HUES48 (cell line): ENCODE data around the gene PRAC2.

Experiments used
- H3K27ac ChIP-seq: one replicate; pipeline ENCODE4 v1.7.0; 2013; ENCODE audit warnings: low read depth, low read length, inconsistent platforms
- H3K27me3 ChIP-seq: 2 replicates; pipeline ENCODE4 v1.6.1; 2013; ENCODE audit warnings: mild to moderate bottlenecking, low read length; ENCODE audit not compliant: control insufficient read depth, insufficient read depth
- H3K36me3 ChIP-seq: 2 replicates; pipeline ENCODE4 v1.6.1; 2013; ENCODE audit warnings: low read length; ENCODE audit not compliant: control insufficient read depth, insufficient read depth
- H3K4me1 ChIP-seq: 2 replicates; pipeline ENCODE4 v1.6.1; 2013; ENCODE audit warnings: mild to moderate bottlenecking, low read length; ENCODE audit not compliant: control insufficient read depth, insufficient read depth
- H3K4me3 ChIP-seq: 2 replicates; pipeline ENCODE4 v1.5.1; 2013; ENCODE audit warnings: mild to moderate bottlenecking, low read depth, low read length
- H3K9ac ChIP-seq: 2 replicates; pipeline ENCODE4 v1.6.1; 2013; ENCODE audit warnings: mild to moderate bottlenecking, low read depth, low read length, moderate library complexity
- H3K9me3 ChIP-seq: 2 replicates; pipeline ENCODE4 v1.6.1; 2013; ENCODE audit warnings: low read length; ENCODE audit not compliant: control insufficient read depth, insufficient read depth

The PRAC2 gene

DNA sequence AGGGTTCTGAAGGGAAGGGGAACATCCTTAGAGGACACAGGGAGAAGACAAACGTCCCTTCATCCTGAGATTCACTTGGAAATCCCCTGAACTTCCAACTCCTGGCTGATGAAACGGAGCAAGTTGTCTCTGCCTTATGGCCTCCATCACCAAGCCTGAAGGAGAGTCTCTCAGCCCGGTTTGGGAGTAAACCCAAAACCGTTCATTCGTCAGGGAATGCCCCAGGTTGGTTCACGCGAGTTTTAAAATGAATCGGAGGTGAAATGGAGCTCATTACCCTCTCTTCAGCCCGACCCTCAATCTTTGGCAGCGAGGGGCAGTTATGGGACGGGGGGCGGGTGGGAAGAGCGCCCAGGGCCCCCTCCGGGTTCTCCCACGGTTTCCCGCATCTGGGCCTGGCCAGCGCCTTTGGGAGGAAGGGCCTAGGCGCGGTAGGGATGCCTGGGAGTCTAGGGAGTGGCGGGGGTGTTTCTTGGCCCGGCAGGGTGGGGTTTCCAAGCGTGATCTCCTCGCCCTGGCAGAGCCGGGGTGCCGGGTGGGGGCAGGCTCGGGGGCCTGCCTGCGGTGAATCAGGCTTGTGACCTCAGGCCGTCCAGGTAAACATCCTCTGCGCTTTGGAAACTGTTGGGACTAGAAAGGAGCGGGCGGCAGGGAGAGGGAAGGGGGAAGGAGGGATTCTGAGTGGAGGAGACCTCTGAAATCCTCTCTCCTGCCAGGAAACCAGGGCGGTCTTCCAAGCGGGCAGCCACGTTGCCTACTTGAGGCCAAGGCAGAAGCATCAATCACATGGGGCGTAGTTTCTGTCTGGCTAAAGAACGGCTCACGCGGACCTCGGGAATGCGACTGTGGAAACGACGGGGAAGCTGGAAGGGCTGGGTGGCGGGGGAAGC, 29.7 kb downstream of the PRAC2 start:
- Histone ChIP-seq H3K4me3 (no peak overlapping the region), H3K27me3 (peaks cover 100% of the 10 kb centered on the region), H3K36me3 (no peaks in the 10 kb centered on the region), H3K9me3 (no peaks in the 10 kb centered on the region), H3K27ac (no peak overlapping the region), H3K9ac (no peak overlapping the region), H3K4me1 (0 out of 2 replicates have a peak, but pooled peaks cover 3% of the 10 kb centered on the region)

DNA sequence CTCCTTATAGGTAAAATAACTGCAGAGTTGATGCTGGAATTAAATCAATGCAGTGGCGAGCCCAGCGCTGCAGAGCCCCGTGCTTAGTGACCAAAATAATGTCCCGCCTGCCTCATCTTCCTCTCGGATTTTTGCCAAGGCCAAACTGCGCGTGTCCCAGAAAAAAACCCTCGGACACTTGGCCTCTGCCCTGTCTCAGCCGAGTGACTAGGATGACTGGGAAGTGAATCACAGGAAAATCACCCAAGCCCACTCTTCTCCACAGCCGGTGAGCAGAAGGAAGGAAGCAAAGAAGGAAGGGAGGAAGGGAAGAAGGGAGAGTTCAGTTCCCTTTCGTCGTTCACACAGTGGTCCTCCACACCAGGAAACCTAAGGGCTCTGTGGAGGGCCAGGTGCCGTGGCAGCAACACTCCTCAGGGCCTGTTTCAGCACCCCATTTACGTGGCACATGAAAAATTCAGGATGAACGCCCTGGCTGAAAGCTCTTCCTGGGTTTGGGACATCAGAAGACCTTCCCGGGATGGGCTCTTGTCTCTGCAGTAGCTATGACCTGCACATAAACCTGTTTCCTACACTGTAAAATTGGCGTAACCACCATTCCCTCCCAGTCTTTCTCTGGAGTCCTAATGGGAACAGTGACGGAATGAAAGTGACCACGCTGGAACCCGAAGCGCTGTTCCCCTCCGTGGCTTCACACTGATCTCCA, 31.0 kb downstream of the PRAC2 start:
- no peak overlapping the region for H3K4me3 ChIP-seq
- H3K4me1 ChIP-seq, result 0 out of 2 replicates have a peak, but pooled peaks cover 3% of the 10 kb centered on the region
- H3K9me3 ChIP-seq, result no peaks in the 10 kb centered on the region
- peaks cover 98% of the 10 kb centered on the region for H3K27me3 ChIP-seq
- no peak overlapping the region for H3K9ac ChIP-seq
- H3K27ac ChIP-seq, result no peak overlapping the region
- no peaks in the 10 kb centered on the region for H3K36me3 ChIP-seq

DNA sequence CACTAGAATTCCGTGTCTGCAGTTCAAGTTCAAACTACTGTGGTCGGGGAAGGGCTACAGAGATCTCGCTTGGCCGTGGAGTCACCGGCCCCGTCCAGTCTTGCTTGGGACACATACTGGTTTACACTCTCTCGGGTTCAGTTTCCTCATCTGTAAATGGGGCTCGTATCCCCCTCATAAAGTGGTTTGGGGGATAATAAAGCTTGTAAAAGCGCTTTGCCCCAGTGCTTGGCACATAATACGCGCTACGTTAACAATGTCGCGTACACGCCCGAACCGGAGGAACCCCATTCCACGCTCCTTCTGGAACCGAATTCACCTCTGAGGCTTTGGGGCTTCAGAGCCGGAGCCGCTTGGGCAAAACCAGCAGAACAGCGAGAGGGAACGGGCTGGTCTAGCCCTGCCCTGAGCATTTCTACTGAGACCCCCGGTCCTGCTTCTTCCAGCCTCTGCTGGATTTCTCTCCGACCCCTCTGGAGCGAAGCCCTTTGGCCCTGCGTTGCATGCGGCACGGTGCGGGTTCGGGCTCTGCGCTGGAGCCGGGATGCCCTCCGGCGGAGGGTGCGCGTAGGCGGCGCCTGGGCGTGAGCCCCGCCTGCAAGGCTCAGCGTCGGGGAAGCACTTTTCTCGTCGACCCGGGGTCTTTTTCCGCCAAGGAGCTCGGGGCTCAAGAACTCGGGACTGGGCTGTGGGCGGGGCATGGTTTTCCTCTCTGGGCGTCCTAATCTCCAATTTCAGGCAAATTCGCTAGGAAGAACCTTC, 31.7 kb downstream of the PRAC2 start:
- Histone ChIP-seq H3K36me3 (no peaks in the 10 kb centered on the region), H3K9ac (no peak overlapping the region), H3K27ac (no peak overlapping the region), H3K4me1 (0 out of 2 replicates have a peak, but pooled peaks cover 3% of the 10 kb centered on the region), H3K4me3 (peak overlapping the region; percentile 11; the same call in 1 of the 2 replicates), H3K9me3 (no peaks in the 10 kb centered on the region), H3K27me3 (peaks cover 98% of the 10 kb centered on the region)

DNA sequence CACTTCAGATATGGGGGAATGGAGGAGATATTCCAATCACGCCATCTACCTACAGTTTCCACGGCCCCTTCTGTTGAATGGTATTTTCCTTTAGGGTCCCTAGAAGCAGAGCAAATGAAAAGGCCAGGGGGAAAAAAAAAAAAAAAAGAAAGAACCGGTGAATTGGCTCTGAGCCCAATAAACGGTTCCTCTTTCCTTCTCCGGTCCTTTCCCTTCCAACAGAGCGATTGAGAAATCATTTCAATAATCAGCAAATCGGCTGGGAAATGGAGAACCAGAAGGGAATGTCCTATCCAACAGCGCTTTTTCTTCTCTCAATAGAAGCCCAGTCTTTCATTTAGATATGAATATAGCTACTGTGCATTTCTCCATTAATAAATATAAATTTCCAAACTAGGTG, 32.4 kb downstream of the PRAC2 start:
- Histone ChIP-seq H3K4me1 (0 out of 2 replicates have a peak, but pooled peaks cover 3% of the 10 kb centered on the region), H3K4me3 (no peak overlapping the region), H3K9ac (no peak overlapping the region), H3K27me3 (peaks cover 94% of the 10 kb centered on the region), H3K9me3 (no peaks in the 10 kb centered on the region), H3K36me3 (no peaks in the 10 kb centered on the region), H3K27ac (no peak overlapping the region)

DNA sequence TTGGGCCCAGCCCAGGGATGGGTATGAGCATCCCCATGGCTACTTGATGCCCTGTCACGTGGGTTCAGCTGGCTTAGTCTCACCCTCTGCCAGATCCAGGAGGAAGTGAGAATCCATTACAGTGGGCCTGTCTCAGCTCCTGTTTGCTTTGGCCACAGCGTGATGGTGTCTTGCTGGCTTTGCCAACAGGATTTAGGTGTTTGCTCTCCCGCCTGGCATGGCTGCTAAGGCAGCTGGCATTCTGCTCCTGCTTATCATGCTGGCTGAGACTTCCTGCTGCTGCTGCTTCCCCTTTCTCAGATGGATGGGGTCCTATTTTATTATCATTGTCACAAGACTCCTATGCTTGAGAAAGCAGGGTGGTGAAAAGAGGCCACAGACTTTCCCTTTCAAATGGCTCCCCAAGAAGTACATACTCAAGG, 33.9 kb downstream of the PRAC2 start:
- Histone ChIP-seq H3K4me3 (no peak overlapping the region), H3K27me3 (peaks cover 94% of the 10 kb centered on the region), H3K36me3 (no peaks in the 10 kb centered on the region), H3K4me1 (0 out of 2 replicates have a peak, but pooled peaks cover 3% of the 10 kb centered on the region), H3K9me3 (no peaks in the 10 kb centered on the region), H3K9ac (no peak overlapping the region), H3K27ac (no peak overlapping the region)

DNA sequence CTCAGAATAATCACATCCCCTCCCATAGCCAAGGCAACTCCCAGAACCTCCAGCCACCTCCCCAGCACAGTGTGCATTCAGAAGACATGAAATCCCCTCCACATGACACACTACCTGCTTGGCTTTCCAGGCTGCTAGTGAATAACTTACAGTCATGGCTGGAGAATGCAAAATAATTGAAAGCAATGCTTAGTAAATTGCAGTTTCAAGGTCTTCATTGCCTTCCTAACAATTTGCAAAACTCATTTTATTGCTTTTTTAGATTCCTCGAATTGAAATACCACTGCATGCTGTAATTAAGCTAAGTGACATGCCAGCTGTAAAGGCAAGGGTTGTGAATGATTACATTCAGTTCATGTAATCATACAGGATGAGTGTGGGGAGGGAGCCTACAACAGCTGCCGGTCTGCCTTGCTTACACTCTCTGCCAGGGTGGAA, 34.6 kb downstream of the PRAC2 start:
- H3K27me3 ChIP-seq, result peaks cover 94% of the 10 kb centered on the region
- no peak overlapping the region for H3K9ac ChIP-seq
- H3K27ac ChIP-seq, result no peak overlapping the region
- no peaks in the 10 kb centered on the region for H3K9me3 ChIP-seq
- no peak overlapping the region for H3K4me3 ChIP-seq
- H3K36me3 ChIP-seq, result no peaks in the 10 kb centered on the region
- H3K4me1 ChIP-seq, result 0 out of 2 replicates have a peak, but pooled peaks cover 3% of the 10 kb centered on the region

DNA sequence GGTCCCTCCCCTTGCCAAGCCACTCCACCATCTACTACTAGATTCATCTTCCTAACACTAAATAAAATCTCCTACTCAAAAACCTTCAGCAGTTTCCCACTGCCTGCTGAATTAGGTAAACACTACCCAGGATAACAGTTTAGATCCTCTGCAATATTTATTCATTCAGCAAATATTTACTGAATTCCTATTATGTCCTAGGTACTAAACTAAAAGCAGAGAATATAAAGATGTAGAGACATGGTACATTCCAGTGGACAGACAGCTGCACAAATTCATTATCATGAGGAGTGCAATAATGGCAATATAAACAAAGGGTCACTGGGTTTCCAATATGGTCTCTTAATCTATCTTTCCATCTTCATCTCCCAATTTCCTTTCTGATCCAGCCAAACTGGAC, 36.3 kb downstream of the PRAC2 start:
- no peak overlapping the region for H3K27ac ChIP-seq
- no peak overlapping the region for H3K9ac ChIP-seq
- no peak overlapping the region for H3K4me3 ChIP-seq
- H3K36me3 ChIP-seq, result no peaks in the 10 kb centered on the region
- peaks cover 93% of the 10 kb centered on the region for H3K27me3 ChIP-seq
- H3K9me3 ChIP-seq, result no peaks in the 10 kb centered on the region
- H3K4me1 ChIP-seq, result 0 out of 2 replicates have a peak, but pooled peaks cover 3% of the 10 kb centered on the region

DNA sequence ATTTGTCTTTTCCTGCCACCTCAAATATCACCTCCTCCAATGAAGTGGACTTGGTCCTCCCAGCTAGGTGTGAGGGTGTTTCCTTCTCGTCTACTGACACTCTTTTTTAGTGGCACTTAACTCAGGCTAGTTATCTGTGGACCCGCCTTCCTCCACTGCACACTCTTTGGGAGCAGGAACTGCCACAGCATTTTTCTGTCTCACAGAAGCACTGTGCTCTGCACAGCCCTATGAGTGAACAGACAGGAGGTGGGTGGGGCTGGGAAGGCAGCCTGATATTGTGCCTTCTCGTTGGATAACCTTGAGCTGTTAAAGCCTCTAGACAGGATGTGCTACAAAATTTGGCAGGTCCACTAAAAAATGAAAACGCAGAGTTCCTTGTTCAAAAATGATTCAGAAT, 37.4 kb downstream of the PRAC2 start:
- Histone ChIP-seq H3K27me3 (peaks cover 93% of the 10 kb centered on the region), H3K36me3 (no peaks in the 10 kb centered on the region), H3K27ac (no peak overlapping the region), H3K9me3 (no peaks in the 10 kb centered on the region), H3K9ac (no peak overlapping the region), H3K4me1 (no peaks in the 10 kb centered on the region), H3K4me3 (no peak overlapping the region)

DNA sequence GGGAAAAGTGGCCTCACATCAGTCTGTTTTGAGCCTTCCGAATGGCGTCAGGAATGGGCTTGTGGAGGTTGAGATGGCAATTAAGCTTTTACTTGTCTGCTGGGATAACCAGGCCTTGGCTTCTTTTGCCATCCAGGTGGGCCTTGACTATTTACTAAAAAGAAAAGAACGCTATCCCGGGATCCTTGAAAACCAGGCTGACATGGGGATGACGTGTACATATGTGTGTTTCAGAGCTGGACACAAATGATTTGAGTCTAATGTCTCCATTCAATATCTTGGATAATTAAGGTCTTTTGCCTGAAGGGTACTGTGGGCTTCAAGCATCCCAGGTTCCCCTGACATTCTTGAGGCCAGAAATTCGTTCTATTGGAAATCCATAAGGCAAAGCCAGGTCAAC, 38.1 kb downstream of the PRAC2 start:
- Histone ChIP-seq H3K4me3 (no peak overlapping the region), H3K9ac (no peak overlapping the region), H3K4me1 (no peaks in the 10 kb centered on the region), H3K9me3 (no peaks in the 10 kb centered on the region), H3K27me3 (peaks cover 87% of the 10 kb centered on the region), H3K36me3 (no peaks in the 10 kb centered on the region), H3K27ac (no peak overlapping the region)

DNA sequence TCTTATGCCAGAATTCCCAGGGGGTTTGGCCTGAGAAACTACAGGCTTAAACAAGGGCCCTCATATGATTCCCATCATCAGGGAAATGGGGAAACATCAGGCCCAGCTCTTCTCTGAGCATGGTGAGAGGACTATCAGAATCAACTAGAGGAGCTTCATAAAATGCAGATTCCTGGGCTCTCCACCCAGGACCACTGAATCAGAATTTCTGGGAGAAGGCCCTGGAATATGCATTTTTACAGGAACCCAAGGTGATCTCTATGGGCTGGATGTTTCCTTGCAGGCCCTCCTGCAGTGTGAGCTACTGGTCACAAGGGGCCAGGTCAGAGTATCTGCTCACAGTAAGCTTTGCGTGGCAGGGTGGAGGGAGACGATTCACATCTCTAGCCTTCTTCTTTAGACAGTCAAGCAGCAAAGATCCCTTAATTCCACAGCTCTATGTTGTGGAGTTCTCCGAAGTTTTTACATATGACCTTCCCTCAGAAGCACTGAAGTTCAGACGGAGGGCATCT, 44.3 kb downstream of the PRAC2 start:
- H3K36me3 ChIP-seq, result no peaks in the 10 kb centered on the region
- no peak overlapping the region for H3K27ac ChIP-seq
- no peaks in the 10 kb centered on the region for H3K4me1 ChIP-seq
- H3K4me3 ChIP-seq, result no peak overlapping the region
- no peaks in the 10 kb centered on the region for H3K9me3 ChIP-seq
- peaks cover 34% of the 10 kb centered on the region for H3K27me3 ChIP-seq
- H3K9ac ChIP-seq, result no peak overlapping the region
